Activated CD8-positive, alpha-beta memory T cell treated with anti-CD3 and anti-CD28 coated beads, Interleukin-2, amount 50 U/mL, for 24 hours (primary cell): ENCODE measurements around the gene PEAR1.

Experiments
- DNase-seq: peaks from one replicate; pipeline ENCODE4 v3.0.0-alpha.2; 2020; ENCODE audit errors: extremely low read depth

PEAR1 gene

DNA sequence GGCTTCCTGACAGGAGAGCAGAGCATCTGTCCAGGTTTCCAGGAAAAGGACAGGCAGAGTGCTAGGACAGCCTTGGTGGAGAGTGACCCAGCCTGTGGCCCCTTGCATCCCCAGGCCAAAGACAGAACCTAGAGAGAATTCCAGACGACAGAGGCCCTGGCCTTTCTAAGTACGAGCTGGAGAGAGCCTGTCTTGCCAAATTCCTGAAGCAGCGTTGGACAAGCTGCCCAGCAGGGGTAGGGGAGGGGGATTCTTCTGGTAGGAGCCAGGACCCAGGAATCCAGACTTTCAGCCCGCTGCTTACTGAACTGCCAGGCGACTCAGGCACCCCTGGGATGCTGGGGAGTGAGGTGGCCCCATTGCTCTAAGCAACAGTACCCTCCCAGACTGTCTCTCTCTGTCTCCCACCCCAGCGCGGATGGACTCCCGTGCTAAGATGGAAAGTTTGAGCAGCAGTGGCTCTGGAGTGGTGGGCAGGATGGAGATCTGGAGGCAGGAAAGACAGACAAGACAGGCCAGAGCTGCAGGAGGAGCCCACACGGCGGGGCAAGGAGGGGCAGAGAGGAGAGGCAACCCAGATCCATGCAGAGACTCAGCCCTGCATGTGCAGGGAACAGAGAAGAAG, 8.8 kb upstream of the PEAR1 start:
- no peak for DNase-seq

DNA sequence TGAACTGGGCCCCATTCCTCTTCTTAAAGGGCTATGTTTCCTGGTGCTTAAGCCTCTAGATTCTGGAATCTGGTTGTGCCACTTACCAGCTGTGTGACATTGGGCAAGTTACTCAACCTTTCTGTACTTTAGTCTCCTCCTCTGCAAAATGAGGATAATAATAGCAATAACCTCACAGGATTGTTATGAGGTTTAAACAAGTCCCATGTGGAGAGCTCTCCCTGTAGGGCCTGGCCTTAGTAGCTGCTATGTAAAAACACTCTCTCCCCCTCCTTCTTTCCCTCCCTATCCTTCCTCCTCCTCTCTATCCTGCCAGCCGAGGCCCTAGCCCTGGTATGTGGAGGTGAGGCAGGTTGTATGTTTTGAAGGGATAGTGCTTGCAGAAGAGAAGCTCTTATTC, 8.2 kb upstream of the PEAR1 start:
- no peak for DNase-seq

DNA sequence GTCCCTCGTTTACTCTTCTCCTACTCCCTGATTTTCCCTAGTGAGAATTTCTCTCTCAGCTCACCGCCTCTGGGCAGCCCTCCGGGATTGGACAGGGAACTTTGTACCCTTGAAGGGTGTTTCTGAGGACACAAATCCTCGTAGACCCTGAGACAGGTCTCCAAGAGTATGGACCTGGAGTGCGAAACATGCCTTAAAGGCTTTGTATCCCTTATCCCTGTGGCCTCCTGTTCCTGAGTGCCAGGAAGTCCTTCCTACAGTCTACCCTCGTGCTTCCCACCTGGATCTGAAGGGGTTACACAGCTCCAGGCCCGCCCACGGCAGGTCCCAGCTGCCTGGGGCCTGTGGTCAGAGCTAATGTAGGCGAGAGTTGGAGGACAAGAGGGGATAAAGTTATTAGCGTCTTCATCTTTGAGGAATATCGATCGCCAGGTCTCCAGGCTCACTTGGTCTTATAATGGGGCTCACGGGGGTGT, 7.6 kb upstream of the PEAR1 start:
- DNase-seq: no peak

DNA sequence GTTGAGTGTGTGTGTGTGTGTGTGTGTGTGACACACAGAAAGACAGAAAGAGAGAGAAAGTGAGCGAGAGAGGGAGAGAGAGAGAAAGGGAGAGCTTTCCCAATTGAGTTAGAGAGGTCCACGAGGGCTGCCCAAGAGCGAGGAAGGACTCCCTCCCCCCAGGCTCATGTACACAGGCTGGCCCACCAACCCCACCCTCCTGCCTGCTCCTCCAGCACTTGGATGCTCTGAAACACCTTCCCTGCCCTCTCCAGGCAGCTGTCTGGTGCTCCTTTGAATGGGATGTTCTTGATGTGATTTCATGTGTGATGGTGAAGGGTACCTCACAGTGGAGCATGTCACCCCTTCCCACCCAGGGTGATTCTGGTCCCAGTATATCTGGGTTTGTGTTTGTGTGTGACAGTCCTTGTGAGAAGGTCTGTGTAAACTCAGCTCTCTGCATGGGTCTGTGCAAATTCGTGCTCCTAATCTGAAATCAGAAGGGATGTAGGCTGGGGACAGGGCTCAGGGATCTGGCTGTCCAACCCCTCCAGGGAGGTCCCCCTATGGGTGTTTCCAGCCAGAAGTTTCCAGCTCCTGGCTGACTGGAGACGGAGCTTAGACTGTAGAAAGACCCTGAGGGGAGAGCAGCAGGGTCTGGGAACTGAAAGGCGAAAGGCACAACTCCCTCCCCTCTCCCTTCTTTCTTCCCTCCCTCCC, 6.8 kb upstream of the PEAR1 start:
- no peak for DNase-seq

DNA sequence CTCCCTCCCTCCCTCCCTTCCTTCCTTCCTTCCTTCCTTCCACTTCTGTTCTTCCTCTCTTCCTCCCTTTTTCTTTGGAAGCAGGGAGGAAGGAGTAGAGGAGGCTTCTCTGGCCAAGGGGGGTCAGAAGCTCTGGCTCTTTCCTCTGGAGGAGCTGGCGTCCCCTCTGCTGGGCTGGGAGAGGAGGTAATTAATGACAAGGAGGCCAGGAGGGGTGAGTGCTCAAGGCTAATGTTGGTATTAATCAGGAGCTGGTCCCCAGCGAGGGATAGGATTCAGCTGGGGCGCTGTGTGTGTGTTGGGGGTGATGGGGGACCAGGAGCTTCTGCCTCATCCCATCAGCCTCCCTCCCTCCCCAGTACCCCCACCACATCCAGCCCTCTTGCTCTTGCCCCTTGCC, 6.2 kb upstream of the PEAR1 start:
- DNase-seq: no peak

DNA sequence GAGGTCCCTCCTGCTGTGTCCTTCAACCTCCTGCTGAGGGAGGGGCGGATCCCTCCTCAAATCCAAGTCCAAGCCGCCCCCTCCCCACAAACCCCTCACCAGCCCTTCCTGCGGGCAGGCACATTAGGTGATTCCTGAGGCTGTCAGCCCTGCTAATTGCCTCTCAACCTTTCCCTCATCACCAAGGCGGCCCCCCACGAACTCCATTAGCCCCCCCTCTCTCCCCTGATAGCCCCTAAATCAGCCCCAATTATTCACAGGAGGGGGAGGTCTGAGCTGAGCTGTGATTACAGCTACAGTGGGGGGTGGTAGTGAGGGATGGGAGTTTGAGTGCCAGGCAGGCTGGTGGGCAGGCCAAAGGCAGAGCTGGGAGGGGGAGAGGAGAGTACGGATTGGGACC, 5.8 kb upstream of the PEAR1 start:
- DNase-seq: no peak

DNA sequence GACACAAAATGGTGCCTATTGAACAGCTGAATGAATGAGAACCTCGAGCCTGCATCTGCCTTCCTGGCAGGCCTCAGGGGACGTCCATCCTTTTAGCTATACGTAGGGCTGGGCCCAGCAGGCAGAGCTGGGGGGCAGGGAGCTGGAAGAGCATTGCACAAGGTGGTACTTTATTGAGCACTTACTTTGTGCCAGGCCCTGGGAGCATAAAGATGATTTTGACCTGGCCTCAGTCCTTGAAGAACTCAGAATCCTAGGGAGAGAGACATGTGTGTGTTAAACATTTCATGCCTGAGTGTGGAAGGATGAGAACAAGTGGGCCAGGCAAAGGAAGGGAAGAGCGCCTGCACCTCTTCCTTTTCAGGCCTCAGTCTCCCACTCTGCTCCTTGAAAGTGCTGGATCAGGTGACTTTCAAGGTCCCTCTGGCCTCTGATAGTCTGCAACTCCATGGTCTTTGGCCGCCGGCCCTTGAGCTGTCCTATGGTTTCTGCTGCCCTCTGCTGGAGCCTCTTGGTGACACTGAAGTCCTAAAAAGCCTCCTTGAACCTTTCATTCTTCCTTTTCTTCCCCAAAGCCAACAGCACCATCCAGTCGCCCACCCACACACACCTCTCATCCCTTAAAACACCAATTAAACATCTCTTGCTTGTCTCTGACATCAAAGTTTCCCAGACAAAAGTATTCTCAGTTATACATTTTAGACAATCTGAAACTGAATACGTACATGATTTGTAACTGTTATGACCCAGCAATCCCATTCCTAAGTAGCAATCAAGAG, 3.5 kb upstream of the PEAR1 start:
- peak; percentile 8 for DNase-seq

DNA sequence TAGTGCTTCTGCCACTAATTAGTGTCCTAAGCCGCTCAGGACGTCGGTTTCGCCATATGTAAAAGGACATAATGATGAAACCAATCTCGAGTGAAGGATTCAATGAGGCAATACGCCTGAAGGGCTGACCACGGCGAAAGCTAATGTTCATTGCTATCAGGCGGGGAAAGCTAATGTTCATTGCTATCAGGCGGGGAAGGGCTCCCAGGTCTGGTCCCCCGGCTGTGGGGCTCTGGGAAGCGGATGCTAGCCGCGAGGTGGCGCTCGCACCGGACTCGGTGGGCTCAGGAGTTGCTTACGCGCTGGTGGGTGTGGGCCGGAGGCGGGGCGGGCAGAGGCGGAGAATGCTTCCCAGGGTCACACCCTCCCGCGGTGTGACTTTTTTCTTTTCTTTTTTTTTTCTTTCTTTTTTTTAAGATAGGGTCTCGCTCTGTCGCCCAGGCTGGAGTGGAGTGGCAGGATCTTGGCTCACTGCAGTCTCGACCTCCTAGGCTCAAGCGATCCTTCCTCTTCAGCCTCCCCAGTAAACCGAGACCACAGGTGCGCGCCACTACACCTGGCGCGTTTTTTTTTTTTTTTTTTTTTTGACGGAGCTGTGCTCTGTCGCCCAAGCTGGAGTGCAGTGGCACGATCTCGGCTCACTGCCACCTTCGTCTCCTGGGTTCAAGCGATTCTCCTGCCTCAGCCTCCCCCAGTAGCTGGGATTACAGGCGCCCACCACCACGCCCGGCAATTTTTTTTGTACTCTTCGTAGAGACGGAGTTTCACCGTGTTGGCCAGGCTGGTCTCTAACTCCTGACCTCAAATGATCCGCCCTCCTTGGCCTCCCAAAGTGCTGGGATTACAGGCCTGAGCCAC, 1.1 kb upstream of the PEAR1 start:
- DNase-seq: peak; percentile 67

DNA sequence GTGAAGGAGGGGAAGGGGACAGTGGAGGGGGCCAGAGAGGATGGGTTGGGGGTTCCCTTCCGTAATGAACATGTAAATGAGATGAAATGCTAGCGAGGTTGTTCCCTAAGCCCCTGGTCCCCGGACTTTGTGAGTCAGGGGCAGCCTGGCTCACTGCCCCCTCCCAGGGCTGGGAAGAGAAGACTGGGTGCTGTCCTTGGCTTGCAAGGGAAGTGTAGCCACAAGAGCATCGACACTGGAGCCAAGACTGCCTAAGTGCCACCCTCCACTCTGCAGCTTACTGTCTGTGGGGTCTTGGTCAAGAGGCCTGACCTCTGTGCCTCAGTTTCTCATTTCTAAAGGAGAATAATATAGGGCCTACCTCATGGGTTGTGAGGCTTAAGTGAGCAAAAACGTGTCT, 483 bp downstream of the PEAR1 start:
- DNase-seq: no peak

DNA sequence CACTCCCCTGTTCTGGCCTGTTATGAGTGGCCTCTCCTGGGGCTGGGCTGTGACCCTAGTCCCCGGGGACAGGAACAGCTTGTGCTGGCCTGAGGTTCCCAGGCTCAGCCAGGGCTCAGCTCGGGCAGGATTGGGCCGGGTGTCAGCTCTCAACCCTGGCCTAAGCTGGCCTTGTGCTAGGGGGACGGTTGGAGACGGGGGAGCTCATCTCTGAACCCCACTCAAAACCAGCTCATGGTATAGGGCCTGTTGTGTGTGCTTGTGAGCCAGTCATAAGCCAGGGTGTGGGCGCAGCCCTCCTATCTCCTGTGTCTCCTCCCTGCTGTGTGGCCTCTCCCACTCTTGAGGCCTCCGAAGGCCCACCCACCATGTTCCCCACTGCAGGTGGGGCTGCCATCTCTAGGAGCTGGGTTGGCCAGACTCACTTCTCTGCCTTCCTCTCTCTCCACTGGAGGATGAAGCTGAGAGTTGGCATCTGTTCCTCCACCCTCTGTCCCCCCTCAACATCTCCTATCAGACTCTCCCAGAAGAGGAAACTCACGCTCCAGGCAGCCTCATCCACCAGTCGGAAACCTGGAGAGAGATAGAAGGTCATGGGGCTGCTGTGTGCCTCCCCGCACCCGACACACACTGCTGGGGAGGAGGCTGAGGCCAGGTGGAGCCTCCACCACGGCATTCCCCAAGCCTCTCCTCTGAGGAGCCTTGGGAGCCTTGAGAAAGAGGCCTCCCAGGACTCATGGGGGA, 1.4 kb downstream of the PEAR1 start:
- no peak for DNase-seq

DNA sequence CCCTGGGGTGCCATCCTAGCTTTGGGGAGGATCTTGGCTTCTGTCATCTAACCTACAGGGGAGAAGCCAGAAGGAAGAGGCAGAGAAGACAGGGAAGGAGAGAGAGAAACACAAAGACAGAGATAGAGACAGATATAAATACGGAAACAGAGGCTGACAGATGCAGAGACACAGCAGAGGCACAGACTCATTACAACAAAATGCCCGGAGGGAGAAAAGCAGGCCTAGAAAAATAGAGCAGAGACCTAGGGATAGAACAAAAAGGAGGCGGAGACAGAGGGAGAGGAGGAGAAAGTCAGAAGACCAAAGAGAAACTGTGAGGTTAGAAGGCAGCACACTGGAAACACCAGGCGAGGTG, 1.9 kb downstream of the PEAR1 start:
- no peak for DNase-seq

DNA sequence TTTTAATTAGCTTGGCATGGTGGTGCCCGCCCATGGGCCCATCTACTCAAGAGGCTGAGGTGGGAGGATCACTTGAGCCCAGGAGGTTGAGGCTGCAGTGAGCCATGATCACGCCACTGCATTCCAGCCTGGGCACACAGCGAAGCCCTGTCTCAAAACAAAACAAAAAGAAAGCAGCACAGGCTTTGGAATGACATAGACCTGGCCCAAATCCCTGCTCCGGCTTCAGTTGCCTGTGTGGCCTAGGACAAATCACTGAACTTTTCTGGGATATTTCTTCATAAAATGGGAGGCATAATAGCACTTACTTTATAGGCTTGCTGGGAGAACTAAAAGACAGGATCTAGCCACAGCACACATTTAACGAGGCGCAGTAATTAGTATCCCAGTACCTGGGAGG, 2.4 kb downstream of the PEAR1 start:
- DNase-seq: no peak

DNA sequence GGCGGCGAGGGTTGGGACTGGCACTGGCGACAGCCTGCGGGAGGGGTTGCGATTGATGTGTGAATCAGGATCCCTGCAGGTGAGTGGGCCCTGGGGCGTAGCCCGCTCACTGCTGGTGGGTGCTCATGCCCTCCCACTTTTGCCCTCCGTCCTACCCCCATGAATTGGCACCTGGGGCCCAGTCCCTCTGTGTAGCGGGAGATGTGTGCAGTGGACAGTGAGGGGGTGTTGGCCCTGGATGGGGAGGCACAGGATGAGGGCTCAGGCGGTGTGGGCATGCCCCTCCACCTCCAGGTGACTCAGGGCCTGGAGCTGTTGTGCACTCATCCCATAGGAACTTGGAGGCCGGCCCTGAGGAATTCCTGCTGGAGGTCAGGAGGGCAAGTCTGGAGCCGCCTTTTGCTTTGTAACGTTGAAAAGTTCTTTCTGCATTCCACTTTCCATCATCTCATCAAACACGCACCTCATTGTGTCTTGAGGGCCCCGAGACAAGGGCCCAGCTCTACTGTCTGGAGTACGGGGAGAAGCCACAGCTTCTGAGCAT, 3.0 kb downstream of the PEAR1 start:
- DNase-seq: no peak

DNA sequence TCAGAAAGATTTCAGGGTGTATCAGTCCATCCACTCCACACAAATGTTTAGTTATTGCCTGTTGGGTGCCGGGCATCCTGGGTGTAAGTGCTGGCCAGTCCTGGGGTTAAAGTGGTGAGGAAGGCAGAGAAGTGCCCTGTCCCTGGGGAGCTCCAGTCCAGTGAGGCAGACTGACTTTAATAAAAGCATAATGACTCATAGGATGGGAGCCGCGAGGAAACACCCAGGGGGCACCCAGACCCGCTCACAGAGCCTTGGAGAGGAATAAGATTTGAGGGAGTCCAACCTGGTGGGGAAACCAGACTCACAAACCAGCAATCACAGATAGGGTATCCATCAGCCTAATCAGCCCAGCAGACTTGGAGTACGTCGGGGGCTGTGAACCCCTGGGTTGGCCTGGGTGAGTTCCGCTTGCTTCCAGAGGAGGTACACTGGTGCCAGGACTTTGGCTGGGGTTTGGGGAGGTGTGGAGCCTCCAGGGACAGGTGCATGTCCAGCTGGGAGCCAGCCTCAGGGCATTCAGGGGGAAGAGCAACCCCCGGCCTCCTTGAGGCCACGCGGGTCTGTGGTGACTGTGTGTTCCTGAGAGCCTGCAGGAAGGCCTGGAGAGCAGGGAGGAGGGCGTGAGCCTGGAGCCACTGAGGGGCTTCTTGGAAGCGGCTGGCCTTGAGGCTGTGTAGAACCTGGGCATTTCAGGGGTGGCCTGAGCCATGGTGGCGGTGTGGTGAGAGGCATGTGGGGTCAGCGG, 3.7 kb downstream of the PEAR1 start:
- DNase-seq: no peak

DNA sequence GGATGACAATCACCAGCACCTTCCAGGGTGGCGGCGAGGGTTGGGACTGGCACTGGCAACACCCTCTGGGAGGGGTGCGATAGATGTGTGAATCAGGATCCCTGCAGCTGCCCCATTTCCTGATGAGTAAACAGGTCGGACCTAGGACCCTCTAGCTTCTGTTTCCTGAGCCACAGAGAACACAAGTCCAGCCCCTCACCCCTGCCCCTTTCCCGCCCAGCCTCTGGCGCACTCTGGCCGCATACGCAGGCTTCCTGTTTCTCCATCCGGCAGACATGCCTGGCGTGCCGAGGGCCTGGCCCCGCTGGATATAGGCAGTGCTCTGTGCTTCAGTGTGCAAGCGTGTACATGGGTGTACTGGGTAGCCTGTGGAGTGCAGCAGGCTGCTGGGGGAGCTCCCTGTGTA, 4.6 kb downstream of the PEAR1 start:
- DNase-seq: no peak

DNA sequence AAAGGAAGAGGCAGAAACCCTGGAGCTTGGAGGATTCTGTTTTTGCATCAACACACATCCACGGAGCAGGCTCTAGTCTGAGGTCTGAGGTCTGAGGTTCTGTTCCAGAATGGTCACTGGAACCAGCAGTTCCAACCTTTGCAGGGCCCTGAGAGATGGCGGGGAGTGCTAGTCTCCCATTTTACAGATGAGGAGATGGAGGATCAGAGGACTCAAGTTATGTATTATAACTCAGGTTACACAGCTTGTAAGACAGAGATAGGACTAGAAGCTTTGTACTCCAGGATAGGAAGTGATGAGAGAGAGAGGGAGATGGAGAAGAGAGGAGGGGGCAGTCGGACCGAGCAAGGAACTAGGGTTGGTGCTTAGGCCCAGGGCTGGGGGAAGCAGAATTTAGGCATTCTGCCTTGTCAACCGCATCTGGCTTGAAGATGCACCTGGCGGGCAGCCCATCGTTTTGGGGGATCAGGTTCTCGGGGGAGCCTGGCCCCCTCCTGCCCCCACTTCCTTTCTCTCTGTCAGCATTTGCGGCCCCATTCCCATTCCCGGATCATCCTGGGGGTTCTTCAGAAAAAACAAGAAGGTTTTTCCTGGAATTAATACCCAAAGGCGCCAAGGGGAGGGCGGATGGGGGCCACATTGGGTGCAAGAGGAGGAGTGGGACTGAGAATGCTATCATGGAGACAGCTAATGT, 5.6 kb downstream of the PEAR1 start:
- DNase-seq: no peak

DNA sequence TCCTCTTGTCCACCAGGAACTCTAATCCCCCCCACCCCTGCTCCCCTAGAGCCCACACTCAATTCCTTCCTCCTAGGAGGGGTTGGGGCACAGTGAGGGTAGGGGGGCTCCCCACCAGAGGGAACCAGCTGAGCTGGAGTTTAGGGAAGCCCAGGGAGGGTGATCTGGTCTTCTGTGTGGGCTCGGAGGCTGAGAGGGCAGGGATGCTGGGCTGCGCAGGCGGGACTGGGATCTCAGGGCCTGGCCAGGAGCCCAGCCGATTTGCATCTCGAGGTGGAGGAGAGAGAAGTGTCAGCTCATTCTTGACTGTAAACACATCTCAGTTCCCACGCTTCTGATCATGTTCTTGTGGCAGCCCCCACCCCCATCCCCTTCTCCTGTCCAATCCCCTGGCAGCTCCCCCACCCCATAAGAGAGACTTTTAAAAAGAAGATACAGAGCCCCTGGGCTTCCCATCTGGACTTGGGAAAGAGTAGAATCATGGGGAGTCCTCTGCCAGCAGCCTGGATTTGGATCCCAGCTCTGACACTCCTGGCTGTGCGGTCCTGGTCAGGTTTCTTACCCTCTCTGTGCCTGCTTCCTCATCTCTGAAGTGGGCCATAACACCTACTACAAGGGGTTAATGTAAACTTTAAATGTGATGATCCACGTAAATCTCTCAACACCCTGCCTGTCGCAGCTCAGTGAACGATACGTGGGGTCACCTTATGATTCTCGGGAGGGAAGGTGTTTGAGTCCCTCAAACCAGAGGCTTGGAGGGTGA, 6.6 kb downstream of the PEAR1 start:
- no peak for DNase-seq

DNA sequence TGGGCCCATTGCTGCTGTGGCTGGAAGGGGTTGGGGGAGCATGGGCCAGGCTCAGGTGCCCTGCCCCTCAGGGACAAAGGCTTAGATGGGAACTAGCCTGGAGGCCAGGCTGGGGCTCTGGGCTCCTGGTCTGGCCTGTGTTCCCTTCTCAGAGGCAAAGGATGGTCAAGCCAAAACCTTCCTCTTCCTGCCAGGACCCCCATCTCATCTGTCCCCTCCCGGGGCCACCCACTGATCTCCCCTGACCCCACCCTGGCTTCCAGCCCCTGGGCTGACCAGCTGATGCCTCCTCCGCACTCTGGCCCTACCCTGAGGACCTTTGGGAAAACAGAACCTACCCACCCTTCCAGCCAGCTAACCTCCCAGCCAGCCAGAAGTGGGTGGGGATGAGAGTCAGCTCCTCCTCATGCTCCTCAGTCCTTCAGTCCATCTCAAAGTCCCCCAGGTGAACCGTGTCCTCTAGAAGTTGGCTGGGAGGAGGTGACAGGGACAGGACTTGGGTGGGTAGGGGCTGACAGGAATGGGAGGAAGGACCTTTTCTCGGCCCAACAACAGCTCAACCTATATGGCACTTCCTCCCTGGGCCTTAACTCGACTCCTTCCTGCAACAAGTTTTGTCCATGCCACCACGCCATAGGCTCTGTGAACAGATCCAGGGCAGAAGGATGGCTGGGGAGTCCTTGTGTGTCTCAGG, 7.5 kb downstream of the PEAR1 start:
- DNase-seq: no peak

DNA sequence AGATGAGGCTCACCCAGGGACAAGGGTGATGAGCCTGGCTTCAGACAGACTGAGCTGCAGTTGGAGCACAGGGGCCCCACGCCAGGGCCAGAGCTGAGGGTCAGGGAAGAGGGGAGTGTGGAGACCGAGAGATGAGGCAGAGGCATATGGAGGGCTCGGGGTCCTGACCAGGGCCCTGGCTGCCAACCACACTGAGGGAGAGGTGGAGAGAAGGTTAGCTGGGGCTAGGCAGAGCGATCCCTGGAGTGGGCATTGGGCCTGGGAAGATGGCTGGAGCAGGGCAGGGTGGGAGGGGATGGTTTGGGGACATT, 8.0 kb downstream of the PEAR1 start:
- no peak for DNase-seq
